Measurements from ENCODE around the gene RNF157. TPM values are rescaled to one million over a fixed set of nuclear protein-coding genes. Genes with fewer than 3 reads are reported as not detected.

The RNF157 gene
- total RNA-seq, 1 experiment from 2014 or later, result 4.0 TPM

DNA sequence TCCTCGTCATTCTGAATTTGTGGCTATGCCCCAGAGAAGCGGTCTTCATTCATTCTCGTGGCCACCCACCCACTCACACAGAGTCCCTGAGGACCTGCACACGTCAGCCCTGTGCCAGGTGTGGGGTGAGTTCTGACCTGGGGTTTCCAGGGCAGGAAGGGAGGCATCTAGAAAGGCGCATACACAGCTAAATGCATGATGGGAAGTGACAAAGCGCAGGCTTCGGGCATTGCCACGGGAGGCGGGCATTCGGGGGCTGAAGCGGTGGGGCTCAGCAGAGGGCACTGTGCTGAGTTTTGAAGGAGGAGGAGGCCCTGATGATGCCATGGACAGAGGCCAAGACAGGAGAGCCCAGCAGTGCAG lies 35.8 kb upstream of the RNF157 start:
- Histone ChIP-seq H3K9me3 (ENCODE audit: control insufficient read depth, insufficient read depth, low read depth, low read length) (no peaks in the 10 kb centered on the region), H3K4me3 (ENCODE audit: low read depth in 2 of 2, low read length in 2 of 2) (no peak overlapping the region), H3K27me3 (ENCODE audit: control insufficient read depth, insufficient read depth, low read length) (no peaks in the 10 kb centered on the region), H3K36me3 (ENCODE audit: control insufficient read depth, insufficient read depth, low read length) (no peaks in the 10 kb centered on the region), H3K4me1 (ENCODE audit: control insufficient read depth, insufficient read depth, low read length) (peaks cover 13% of the 10 kb centered on the region), H3K27ac (ENCODE audit: low read length) (no peak overlapping the region)
- ChIA-PET CTCF (no interaction called here), POLR2A (interaction anchor here (0.5 to 0.6 kb wide), 2 partner anchors 14 to 166 kb away, joined by 4 to 7 read pairs; no protein-coding TSS in a partner anchor)
- TF ChIP-seq TCF7L2 (IDR thresholded peaks at IDR 0.05; ENCODE audit: low read depth, low read length) (no peak), POLR2AphosphoS5 (IDR thresholded peaks at IDR 0.05; ENCODE audit: low read depth, low read length) (no peak), SIN3A (IDR thresholded peaks at IDR 0.05; ENCODE audit: borderline replicate concordance, insufficient read depth, low read depth, low read length) (no peak)
- TF ChIP-seq, protein P1, sequence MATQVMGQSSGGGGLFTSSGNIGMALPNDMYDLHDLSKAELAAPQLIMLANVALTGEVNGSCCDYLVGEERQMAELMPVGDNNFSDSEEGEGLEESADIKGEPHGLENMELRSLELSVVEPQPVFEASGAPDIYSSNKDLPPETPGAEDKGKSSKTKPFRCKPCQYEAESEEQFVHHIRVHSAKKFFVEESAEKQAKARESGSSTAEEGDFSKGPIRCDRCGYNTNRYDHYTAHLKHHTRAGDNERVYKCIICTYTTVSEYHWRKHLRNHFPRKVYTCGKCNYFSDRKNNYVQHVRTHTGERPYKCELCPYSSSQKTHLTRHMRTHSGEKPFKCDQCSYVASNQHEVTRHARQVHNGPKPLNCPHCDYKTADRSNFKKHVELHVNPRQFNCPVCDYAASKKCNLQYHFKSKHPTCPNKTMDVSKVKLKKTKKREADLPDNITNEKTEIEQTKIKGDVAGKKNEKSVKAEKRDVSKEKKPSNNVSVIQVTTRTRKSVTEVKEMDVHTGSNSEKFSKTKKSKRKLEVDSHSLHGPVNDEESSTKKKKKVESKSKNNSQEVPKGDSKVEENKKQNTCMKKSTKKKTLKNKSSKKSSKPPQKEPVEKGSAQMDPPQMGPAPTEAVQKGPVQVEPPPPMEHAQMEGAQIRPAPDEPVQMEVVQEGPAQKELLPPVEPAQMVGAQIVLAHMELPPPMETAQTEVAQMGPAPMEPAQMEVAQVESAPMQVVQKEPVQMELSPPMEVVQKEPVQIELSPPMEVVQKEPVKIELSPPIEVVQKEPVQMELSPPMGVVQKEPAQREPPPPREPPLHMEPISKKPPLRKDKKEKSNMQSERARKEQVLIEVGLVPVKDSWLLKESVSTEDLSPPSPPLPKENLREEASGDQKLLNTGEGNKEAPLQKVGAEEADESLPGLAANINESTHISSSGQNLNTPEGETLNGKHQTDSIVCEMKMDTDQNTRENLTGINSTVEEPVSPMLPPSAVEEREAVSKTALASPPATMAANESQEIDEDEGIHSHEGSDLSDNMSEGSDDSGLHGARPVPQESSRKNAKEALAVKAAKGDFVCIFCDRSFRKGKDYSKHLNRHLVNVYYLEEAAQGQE (IDR thresholded peaks at IDR 0.05; ENCODE audit: insufficient read depth in 1 of 2, low read depth in 2 of 2, low read length in 1 of 2), result no peak
- TF ChIP-seq, protein P2, sequence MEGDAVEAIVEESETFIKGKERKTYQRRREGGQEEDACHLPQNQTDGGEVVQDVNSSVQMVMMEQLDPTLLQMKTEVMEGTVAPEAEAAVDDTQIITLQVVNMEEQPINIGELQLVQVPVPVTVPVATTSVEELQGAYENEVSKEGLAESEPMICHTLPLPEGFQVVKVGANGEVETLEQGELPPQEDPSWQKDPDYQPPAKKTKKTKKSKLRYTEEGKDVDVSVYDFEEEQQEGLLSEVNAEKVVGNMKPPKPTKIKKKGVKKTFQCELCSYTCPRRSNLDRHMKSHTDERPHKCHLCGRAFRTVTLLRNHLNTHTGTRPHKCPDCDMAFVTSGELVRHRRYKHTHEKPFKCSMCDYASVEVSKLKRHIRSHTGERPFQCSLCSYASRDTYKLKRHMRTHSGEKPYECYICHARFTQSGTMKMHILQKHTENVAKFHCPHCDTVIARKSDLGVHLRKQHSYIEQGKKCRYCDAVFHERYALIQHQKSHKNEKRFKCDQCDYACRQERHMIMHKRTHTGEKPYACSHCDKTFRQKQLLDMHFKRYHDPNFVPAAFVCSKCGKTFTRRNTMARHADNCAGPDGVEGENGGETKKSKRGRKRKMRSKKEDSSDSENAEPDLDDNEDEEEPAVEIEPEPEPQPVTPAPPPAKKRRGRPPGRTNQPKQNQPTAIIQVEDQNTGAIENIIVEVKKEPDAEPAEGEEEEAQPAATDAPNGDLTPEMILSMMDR (IDR thresholded peaks at IDR 0.05), result no peak
- in situ Hi-C loops (cut with HindIII; ENCODE audit: low pct_unique_long_range_greater_than_20kb, low sequenced_read_pairs) (no loop called here), intact Hi-C loops (cut with micrococcal nuclease; ENCODE audit: unreplicated experiment) (no loop called here)
- no TSS peak for BruUV-seq (replicated peaks)
- no peak for DNase-seq (ENCODE audit: low read depth, low spot score)
- no peak for ATAC-seq

DNA sequence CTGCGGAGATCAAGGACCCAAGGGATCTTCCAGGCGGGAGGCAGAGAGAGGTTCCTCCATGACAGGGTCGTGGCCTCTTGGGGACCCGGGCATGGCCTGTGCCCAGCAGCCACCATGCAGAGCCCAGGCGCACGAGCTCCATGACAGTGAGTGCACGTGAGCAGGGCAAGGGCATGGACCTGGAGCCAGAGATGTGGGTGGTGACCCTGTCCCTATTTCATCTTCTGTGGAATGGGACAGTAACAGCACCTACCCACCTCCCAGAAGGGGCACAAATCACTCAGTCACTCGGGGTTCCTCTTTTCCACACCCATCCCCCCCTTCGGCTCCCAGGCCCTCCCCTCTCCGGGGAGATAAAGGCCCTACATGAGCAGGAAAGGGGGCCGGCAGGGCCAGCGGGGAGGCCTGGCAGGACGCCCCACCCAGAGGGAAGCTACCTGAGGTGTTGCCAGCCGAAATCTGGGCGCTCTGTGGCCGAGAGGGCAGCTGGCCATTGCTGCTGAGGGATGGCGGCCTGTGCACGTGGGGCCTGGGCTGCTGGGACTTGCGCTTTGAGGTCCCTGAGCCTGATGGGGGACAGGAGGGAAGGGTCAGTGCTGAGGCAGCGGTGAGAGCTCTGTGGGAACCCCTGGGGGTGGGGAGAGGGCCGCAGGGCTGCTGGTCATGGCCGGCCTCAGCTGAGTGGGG lies 35.2 kb upstream of the RNF157 start:
- no peaks in the 10 kb centered on the region for H3K36me3 ChIP-seq (ENCODE audit: control insufficient read depth, insufficient read depth, low read length)
- H3K9me3 ChIP-seq (ENCODE audit: control insufficient read depth, insufficient read depth, low read depth, low read length), result no peaks in the 10 kb centered on the region
- in situ Hi-C loops (cut with HindIII; ENCODE audit: low pct_unique_long_range_greater_than_20kb, low sequenced_read_pairs), result no loop called here
- ATAC-seq, result no peak
- ChIA-PET CTCF (no interaction called here), POLR2A (interaction anchor here (0.5 to 0.6 kb wide), 2 partner anchors 14 to 166 kb away, joined by 4 to 7 read pairs; no protein-coding TSS in a partner anchor)
- no peak for DNase-seq (ENCODE audit: low read depth, low spot score)
- H3K27me3 ChIP-seq (ENCODE audit: control insufficient read depth, insufficient read depth, low read length), result no peaks in the 10 kb centered on the region
- H3K4me1 ChIP-seq (ENCODE audit: control insufficient read depth, insufficient read depth, low read length), result peaks cover 18% of the 10 kb centered on the region
- TF ChIP-seq POLR2AphosphoS5 (IDR thresholded peaks at IDR 0.05; ENCODE audit: low read depth, low read length), result no peak
- TF ChIP-seq, protein P1 (IDR thresholded peaks at IDR 0.05; ENCODE audit: insufficient read depth in 1 of 2, low read depth in 2 of 2, low read length in 1 of 2), result no peak
- no peak for TF ChIP-seq SIN3A (IDR thresholded peaks at IDR 0.05; ENCODE audit: borderline replicate concordance, insufficient read depth, low read depth, low read length)
- H3K4me3 ChIP-seq (ENCODE audit: low read depth in 2 of 2, low read length in 2 of 2), result no peak overlapping the region
- no TSS peak for BruUV-seq (replicated peaks)
- intact Hi-C loops (cut with micrococcal nuclease; ENCODE audit: unreplicated experiment), result no loop called here
- H3K27ac ChIP-seq (ENCODE audit: low read length), result no peak overlapping the region

Measured in Panc1 (cell line).